MM.1S (cell line): Measurements from ENCODE around the gene YEATS4.

ENCODE experiments used
- DNase-seq: peaks from one replicate; pipeline ENCODE4 v3.0.0-alpha.2; 2015
- H2AFZ ChIP-seq: fragments of 300-600 bp; sonication (generic); 2 replicates; pipeline ENCODE4 v1.6.0; 2016; ENCODE audit warnings: antibody characterized with exemption, low read length
- H3F3A ChIP-seq: fragments of 300-600 bp; sonication (generic); 2 replicates; pipeline ENCODE4 v1.6.1; 2016; ENCODE audit warnings: mild to moderate bottlenecking, antibody characterized with exemption, low read length, moderate library complexity, mixed read lengths; ENCODE audit not compliant: insufficient read depth
- H3K27ac ChIP-seq: fragments of 300-600 bp; sonication (generic); 2 replicates; pipeline ENCODE4 v1.5.1; 2016; ENCODE audit warnings: mild to moderate bottlenecking, low read length
- H3K27me3 ChIP-seq: fragments of 300-600 bp; sonication (generic); replicated peaks from 2 replicates; pipeline ENCODE4 v1.6.0; 2016; ENCODE audit warnings: low read length; ENCODE audit not compliant: insufficient read depth
- H3K36me3 ChIP-seq: fragments of 300-600 bp; sonication (generic); replicated peaks from 2 replicates; pipeline ENCODE4 v1.6.1; 2016; ENCODE audit warnings: mild to moderate bottlenecking, low read length, mixed read lengths; ENCODE audit not compliant: insufficient read depth
- H3K4me1 ChIP-seq: fragments of 300-600 bp; sonication (generic); 2 replicates; pipeline ENCODE4 v1.6.1; 2016; ENCODE audit warnings: low read length, mixed read lengths
- H3K4me2 ChIP-seq: fragments of 300-600 bp; sonication (generic); 2 replicates; pipeline ENCODE4 v1.6.0; 2016; ENCODE audit warnings: low read depth, low read length
- H3K4me3 ChIP-seq: fragments of 300-600 bp; sonication (generic); 2 replicates; pipeline ENCODE4 v1.5.1; 2016; ENCODE audit warnings: low read length, mixed read lengths
- H3K79me2 ChIP-seq: fragments of 300-600 bp; sonication (generic); 2 replicates; pipeline ENCODE4 v1.6.1; 2016; ENCODE audit warnings: mixed run types, low read length, mixed read lengths
- H3K9ac ChIP-seq: fragments of 300-600 bp; sonication (generic); 2 replicates; pipeline ENCODE4 v1.6.1; 2016; ENCODE audit warnings: low read length, mixed read lengths
- H3K9me2 ChIP-seq: fragments of 300-600 bp; sonication (generic); replicated peaks from 2 replicates; pipeline ENCODE4 v1.6.1; 2016; ENCODE audit warnings: mild to moderate bottlenecking, low read length, mixed read lengths; ENCODE audit not compliant: insufficient read depth
- H3K9me3 ChIP-seq: fragments of 300-600 bp; sonication (generic); replicated peaks from 2 replicates; pipeline ENCODE4 v1.6.1; 2016; ENCODE audit warnings: mild to moderate bottlenecking, low read length, mixed read lengths; ENCODE audit not compliant: insufficient read depth
- H4K20me1 ChIP-seq: fragments of 300-600 bp; sonication (generic); 2 replicates; pipeline ENCODE4 v1.6.1; 2016; ENCODE audit warnings: mild to moderate bottlenecking, low read length, moderate library complexity, mixed read lengths; ENCODE audit not compliant: insufficient read depth
- EZH2 ChIP-seq: fragments of 300-600 bp; sonication (generic); optimal IDR thresholded peaks from 2 replicates; pipeline ENCODE3; 2017; ENCODE audit warnings: low read depth, mild to moderate bottlenecking, antibody characterized with exemption, low read length, mixed read lengths
- EZH2phosphoT487 ChIP-seq: fragments of 300-600 bp; sonication (generic); IDR thresholded peaks from 2 replicates; pipeline ENCODE4 v1.6.1; 2018; ENCODE audit warnings: antibody characterized with exemption, low read length
- TF ChIP-seq, protein P1 (sequence below): fragments of 300-600 bp; sonication (generic); IDR thresholded peaks from 2 replicates; pipeline ENCODE4 v1.5.1; 2016; ENCODE audit warnings: antibody characterized with exemption, low read length, mixed read lengths

Gene YEATS4

DNA sequence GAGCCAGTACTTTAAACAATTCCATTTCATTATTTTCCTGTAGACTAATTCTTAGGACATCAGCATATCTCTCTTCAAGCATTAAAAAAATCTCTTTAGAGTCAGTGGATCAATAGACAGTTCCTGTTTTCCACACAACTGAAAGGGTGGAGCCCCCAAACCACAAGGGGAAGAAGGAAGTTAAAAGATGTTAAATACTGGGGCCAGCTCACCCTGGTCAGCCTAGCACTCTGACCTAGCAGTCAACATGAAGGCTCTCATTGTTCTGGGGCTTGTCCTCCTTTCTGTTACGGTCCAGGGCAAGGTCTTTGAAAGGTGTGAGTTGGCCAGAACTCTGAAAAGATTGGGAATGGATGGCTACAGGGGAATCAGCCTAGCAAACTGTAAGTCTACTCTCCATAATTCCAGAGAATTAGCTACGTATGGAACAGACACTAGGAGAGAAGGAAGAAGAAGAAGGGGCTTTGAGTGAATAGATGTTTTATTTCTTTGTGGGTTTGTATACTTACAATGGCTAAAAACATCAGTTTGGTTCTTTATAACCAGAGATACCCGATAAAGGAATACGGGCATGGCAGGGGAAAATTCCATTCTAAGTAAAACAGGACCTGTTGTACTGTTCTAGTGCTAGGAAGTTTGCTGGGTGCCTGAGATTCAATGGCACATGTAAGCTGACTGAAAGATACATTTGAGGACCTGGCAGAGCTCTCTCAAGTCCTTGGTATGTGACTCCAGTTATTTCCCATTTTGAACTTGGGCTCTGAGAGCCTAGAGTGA lies 11.2 kb upstream of the YEATS4 start, which contains the start of gene LYZ:
Gene LYZ (plus strand): TSS at position 220 of the 777 bp plus-strand sequence. CDS start 28 bp downstream, at position 248.
- H2AFZ ChIP-seq = no peak within 1 kb of the TSS

DNA sequence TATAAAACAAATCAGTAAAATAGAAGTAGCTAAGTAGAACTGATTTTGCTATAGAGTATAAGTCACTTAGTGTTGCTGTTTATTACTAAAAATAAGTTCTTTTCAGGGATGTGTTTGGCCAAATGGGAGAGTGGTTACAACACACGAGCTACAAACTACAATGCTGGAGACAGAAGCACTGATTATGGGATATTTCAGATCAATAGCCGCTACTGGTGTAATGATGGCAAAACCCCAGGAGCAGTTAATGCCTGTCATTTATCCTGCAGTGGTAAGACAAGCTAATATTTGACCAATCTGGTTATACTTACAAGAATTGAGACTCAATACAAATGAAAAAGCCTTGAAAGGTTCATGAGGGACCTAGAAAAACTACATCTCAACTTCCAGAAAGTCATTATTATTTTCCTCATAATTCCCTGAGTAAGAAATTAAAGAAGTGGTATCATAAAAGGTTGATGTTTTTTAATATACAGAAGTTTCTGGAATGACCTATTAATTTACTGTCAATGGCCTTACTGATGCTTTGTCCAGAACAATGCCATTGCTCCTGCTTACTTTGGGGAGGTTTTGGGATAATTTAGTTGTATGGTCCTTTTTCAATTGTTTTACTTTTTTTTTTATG lies 9.4 kb upstream of the YEATS4 start:
- no peaks in the 10 kb centered on the region for H3K27me3 ChIP-seq
- no peaks in the 10 kb centered on the region for H3K36me3 ChIP-seq
- no peaks in the 10 kb centered on the region for H3K4me1 ChIP-seq
- no peak overlapping the region for H2AFZ ChIP-seq
- no peaks in the 10 kb centered on the region for H3F3A ChIP-seq
- no peaks in the 10 kb centered on the region for H4K20me1 ChIP-seq
- H3K4me3 ChIP-seq = no peak overlapping the region
- H3K27ac ChIP-seq = no peak overlapping the region
- TF ChIP-seq EZH2phosphoT487 (no peak), EZH2 (no peak)
- TF ChIP-seq, protein P1, sequence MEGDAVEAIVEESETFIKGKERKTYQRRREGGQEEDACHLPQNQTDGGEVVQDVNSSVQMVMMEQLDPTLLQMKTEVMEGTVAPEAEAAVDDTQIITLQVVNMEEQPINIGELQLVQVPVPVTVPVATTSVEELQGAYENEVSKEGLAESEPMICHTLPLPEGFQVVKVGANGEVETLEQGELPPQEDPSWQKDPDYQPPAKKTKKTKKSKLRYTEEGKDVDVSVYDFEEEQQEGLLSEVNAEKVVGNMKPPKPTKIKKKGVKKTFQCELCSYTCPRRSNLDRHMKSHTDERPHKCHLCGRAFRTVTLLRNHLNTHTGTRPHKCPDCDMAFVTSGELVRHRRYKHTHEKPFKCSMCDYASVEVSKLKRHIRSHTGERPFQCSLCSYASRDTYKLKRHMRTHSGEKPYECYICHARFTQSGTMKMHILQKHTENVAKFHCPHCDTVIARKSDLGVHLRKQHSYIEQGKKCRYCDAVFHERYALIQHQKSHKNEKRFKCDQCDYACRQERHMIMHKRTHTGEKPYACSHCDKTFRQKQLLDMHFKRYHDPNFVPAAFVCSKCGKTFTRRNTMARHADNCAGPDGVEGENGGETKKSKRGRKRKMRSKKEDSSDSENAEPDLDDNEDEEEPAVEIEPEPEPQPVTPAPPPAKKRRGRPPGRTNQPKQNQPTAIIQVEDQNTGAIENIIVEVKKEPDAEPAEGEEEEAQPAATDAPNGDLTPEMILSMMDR = no peak
- no peaks in the 10 kb centered on the region for H3K9me3 ChIP-seq
- no peak overlapping the region for H3K9ac ChIP-seq
- no peak overlapping the region for H3K4me2 ChIP-seq
- no peaks in the 10 kb centered on the region for H3K9me2 ChIP-seq
- H3K79me2 ChIP-seq = no peaks in the 10 kb centered on the region
- DNase-seq = no peak

More for the DNA sequence above, 11.2 kb upstream of the YEATS4 start, which contains the start of gene LYZ:
- no peaks in the 10 kb centered on the region for H3K4me1 ChIP-seq
- no peaks in the 10 kb centered on the region for H3K79me2 ChIP-seq
- H3K9me3 ChIP-seq = no peaks in the 10 kb centered on the region
- no peaks in the 10 kb centered on the region for H3K27me3 ChIP-seq
- no peaks in the 10 kb centered on the region for H3F3A ChIP-seq
- H3K27ac ChIP-seq = no peak within 1 kb of the TSS
- H3K4me2 ChIP-seq = no peak within 1 kb of the TSS
- no peak for DNase-seq
- H3K9me2 ChIP-seq = no peaks in the 10 kb centered on the region
- no peak within 1 kb of the TSS for H3K9ac ChIP-seq
- H3K36me3 ChIP-seq = no peaks in the 10 kb centered on the region
- TF ChIP-seq EZH2 (no peak), EZH2phosphoT487 (no peak)
- TF ChIP-seq, protein P1 = no peak
- H3K4me3 ChIP-seq = no peak within 1 kb of the TSS
- no peaks in the 10 kb centered on the region for H4K20me1 ChIP-seq

DNA sequence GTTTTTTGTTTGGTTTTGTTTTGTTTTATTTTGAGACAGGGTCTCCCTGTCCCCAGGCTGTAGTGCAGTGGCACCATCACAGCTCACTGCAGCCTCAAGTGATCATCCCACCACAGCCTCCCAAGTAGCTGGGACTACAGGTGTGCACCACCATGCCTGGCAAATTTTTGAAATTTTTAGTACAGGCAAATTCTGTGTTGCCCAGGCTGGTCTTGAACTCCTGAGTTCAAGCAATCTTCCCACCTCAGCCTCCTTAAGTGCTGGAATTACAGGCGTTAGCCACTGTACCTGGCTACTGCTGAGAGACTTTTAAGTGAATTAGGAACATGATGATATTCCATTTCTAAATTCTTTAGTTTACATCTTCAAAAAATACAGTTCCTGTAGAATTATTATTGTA lies 8.8 kb upstream of the YEATS4 start:
- TF ChIP-seq EZH2 (no peak), EZH2phosphoT487 (no peak)
- TF ChIP-seq, protein P1 = no peak
- Histone ChIP-seq H3K4me1 (no peaks in the 10 kb centered on the region), H3K9me3 (no peaks in the 10 kb centered on the region), H3K9ac (no peak overlapping the region), H3K36me3 (no peaks in the 10 kb centered on the region), H3F3A (no peaks in the 10 kb centered on the region), H3K4me2 (no peak overlapping the region), H3K27me3 (no peaks in the 10 kb centered on the region), H4K20me1 (no peaks in the 10 kb centered on the region), H3K27ac (no peak overlapping the region), H3K79me2 (no peaks in the 10 kb centered on the region), H2AFZ (no peak overlapping the region), H3K9me2 (no peaks in the 10 kb centered on the region), H3K4me3 (no peak overlapping the region)
- no peak for DNase-seq
